ENCODE results near the gene FUT3.

Gene FUT3

DNA sequence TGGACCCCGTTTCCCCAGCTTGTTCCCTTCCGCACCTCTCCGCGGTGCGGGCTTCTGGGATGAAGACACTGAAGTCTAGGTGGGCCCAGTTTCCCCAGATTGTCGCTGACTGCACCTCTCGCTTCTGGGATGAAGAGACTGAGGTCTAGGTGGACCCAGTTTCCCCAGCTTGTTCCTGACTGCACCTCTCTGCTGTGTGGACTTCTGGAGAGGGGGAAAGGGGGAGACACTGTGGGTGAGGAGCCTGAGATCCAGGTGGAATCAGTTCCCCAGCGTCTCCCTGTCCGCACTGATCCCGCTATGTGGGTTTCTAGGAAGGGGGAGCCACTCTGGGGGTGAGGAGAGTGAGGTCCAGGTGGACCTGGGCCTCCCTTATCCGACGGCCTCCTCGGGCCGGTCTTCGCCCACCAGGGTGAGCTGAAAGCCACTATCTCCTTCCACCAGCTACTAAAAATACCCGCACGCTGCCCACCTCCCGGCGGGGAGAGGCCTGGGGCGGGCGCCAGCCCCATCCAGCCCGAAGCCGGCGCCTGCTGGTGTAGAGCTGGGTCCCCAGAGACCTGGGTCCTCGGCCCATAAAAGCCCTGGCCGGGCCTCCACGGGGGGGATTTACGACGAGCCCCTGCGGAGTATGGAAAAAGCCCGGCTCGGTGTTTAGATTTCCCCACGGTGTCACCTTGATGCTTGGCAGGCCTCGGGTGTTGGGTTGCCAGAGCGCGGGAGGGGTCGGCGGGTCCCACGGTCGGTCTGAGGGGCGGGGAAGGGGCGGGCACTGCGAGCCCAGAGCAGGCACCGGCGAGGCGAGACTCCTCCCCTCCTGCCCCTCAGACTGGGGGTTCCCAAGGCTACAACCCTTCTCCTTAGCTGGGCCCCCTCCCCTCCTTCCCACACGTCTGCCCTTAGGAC lies 22.3 kb downstream of the FUT3 start:
- peak; percentile 87 for DNase-seq (ENCODE audit: insufficient read length, low spot score)
- FAIRE-seq, result no peak

DNA sequence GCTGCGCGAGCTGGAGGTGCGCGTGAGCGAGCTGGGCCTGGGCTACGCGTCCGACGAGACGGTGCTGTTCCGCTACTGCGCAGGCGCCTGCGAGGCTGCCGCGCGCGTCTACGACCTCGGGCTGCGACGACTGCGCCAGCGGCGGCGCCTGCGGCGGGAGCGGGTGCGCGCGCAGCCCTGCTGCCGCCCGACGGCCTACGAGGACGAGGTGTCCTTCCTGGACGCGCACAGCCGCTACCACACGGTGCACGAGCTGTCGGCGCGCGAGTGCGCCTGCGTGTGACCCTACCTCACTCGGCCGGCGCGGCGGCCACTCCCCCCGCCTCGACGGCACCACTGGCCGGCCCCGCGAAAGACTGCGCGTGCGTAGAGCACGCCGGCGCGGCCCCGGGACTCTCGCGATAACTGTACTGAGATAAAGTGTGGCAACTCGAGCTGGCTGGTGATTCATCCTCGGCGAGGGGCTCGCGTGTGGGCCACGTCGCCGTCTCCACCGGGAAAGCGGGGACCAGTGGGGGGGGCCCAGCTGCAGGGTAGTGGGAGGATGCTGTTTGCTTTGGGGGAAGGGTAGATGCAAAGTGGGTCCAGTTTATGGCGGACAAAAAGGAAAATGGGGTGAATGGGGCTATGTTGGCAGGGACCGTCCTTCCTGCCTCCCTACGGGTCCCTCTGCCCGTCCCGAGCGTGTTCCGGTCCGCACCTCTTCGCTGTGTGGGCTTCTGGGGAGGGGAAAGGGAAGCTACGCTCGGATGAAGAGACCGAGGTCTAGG lies 23.2 kb downstream of the FUT3 start:
- DNase-seq (ENCODE audit: insufficient read length, low spot score) (peak; percentile 95), FAIRE-seq (no peak)
- TF ChIP-seq, protein P1, sequence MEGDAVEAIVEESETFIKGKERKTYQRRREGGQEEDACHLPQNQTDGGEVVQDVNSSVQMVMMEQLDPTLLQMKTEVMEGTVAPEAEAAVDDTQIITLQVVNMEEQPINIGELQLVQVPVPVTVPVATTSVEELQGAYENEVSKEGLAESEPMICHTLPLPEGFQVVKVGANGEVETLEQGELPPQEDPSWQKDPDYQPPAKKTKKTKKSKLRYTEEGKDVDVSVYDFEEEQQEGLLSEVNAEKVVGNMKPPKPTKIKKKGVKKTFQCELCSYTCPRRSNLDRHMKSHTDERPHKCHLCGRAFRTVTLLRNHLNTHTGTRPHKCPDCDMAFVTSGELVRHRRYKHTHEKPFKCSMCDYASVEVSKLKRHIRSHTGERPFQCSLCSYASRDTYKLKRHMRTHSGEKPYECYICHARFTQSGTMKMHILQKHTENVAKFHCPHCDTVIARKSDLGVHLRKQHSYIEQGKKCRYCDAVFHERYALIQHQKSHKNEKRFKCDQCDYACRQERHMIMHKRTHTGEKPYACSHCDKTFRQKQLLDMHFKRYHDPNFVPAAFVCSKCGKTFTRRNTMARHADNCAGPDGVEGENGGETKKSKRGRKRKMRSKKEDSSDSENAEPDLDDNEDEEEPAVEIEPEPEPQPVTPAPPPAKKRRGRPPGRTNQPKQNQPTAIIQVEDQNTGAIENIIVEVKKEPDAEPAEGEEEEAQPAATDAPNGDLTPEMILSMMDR (IDR thresholded peaks at IDR 0.05; ENCODE audit: insufficient read depth, missing control alignments), result no peak

More for the DNA sequence above, 22.3 kb downstream of the FUT3 start:
- TF ChIP-seq, protein P1 (IDR thresholded peaks at IDR 0.05; ENCODE audit: insufficient read depth, missing control alignments), result no peak

DNA sequence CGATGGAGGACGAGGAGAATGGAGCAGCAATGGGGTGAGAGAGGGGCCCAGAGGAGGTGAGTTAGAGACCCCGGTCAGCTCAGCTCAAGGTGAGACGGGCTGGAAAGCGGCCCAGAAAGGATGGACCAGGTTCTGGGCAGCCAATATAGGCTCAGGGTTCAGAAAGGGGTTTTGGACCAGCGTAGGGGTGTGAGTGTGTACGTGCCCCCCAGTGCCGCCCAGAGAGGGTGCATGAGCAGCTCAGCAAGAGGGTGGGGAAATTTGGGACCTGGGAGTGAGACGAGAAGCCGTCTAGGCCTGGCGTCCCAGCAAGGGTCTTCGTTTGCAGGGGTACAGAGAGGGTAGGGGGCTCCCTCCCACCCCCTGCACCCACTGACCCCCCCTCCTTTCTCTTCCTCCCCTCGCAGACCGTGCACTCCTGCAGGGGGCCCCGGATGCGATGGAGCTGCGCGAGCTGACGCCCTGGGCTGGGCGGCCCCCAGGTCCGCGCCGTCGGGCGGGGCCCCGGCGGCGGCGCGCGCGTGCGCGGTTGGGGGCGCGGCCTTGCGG lies 23.8 kb downstream of the FUT3 start:
- DNase-seq (ENCODE audit: insufficient read length, low spot score) (no peak), FAIRE-seq (no peak)
- TF ChIP-seq, protein P1 (IDR thresholded peaks at IDR 0.05; ENCODE audit: insufficient read depth, missing control alignments), result no peak

DNA sequence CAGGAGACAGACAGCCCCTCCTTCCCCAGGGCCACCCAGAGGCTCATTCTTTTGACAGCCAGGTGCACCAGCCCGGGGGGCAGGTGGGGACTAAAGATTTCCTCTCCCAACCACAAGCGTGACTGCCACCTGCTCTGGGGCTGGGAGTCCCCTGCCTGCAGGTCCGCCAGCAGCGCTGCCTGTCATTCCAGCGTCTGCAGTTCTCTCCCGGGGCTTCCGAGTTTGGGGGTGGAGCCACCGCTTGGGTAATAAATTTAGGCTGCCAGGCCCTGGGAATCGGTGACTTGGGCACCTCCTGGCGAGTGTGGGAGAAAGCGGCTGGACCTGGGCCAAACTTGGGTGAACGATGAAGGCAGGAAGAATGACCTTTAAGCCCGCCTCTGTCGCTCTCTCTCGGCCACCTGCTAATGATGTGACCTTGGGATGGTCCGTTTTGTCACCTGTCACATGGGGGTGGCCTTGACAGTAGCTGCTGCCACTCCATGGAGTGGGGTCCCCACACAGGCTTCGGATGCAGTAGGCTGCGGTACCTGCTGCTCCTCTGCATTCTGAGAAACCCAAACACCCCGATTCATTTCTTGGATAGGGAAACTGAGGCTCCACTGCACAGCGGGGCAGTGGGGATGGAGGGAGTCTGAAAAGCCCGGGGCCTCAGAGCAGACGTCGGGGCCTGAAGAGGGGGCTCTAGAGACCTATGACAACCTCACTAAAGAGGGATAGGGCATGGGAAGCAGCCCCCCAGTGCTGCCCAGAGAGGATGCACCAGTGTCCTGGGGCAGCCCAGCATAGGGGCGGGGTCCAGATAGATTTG lies 24.5 kb downstream of the FUT3 start:
- FAIRE-seq (no peak), DNase-seq (ENCODE audit: insufficient read length, low spot score) (no peak)
- TF ChIP-seq, protein P1 (IDR thresholded peaks at IDR 0.05; ENCODE audit: insufficient read depth, missing control alignments), result no peak

DNA sequence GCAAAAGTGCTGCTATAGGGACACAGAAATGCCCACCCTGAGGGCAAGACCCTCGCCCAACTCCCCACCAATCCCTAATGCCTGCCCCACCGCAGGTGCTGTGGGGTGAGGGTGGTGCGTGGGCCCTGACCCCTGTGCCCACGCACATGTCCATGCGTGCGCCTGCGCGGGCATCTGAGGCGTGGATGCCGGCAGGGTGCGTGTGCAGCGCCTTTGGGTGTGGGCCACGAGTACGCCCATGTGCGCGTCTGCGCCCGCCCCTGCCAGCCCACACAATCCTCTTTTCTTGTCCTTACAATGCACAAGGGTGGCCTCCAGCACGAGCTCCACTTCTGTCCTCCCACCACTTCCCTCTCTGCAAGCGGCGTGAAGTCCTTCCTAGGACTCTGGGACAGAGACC lies 26.1 kb downstream of the FUT3 start:
- TF ChIP-seq, protein P1 (IDR thresholded peaks at IDR 0.05; ENCODE audit: insufficient read depth, missing control alignments), result no peak
- no peak for DNase-seq (ENCODE audit: insufficient read length, low spot score)
- FAIRE-seq, result no peak

DNA sequence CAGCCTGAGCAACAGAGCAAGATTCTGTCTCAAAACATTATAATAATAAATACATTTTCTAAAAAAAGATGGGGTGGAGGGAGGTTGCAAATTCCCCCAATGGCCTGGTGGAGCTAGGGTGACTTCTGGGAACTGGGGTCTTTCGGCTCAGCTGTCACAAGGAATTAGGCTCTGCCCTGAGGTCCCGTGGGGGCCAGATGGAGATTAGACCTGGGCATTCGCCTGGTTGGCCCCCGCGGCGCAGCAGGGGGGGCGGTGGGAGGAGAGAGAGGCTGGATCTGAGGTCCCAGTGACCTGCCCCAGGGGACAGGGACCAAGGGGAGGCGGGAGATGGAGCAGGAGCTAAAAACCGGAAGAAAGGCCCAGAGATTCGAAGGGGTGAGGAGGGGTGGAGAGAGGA lies 26.5 kb downstream of the FUT3 start:
- no peak for FAIRE-seq
- DNase-seq (ENCODE audit: insufficient read length, low spot score), result no peak
- TF ChIP-seq, protein P1 (IDR thresholded peaks at IDR 0.05; ENCODE audit: insufficient read depth, missing control alignments), result no peak

All from D721Med (cell line).